ENCODE measurements around the gene MEPCE. TPM values are rescaled to one million over a fixed set of nuclear protein-coding genes. Genes with fewer than 3 reads are reported as not detected.
"Not testable (repeated sequence)": the region's sequence is repeated elsewhere in the genome, so short reads cannot be mapped to it uniquely, and the experiment has no call there.

MEPCE gene, protein sequence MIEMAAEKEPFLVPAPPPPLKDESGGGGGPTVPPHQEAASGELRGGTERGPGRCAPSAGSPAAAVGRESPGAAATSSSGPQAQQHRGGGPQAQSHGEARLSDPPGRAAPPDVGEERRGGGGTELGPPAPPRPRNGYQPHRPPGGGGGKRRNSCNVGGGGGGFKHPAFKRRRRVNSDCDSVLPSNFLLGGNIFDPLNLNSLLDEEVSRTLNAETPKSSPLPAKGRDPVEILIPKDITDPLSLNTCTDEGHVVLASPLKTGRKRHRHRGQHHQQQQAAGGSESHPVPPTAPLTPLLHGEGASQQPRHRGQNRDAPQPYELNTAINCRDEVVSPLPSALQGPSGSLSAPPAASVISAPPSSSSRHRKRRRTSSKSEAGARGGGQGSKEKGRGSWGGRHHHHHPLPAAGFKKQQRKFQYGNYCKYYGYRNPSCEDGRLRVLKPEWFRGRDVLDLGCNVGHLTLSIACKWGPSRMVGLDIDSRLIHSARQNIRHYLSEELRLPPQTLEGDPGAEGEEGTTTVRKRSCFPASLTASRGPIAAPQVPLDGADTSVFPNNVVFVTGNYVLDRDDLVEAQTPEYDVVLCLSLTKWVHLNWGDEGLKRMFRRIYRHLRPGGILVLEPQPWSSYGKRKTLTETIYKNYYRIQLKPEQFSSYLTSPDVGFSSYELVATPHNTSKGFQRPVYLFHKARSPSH
- 38.3 TPM for total RNA-seq

GRCh38 chr7:100429637-100430492 lies at the start of gene MEPCE:
Gene MEPCE (plus strand): TSS chr7:100429831. CDS start chr7:100430019, 188 bp downstream.
- no peaks in the 10 kb centered on the region for H3K27me3 ChIP-seq
- peak within 1 kb of the TSS; percentile 90 to 93 for H3K4me3 ChIP-seq
- peaks cover 0 to 16% of the 10 kb centered on the region in 2 donors for H3K36me3 ChIP-seq
- intact Hi-C loops (cut with DNase I) = no loop called here
- no peaks in the 10 kb centered on the region for H3K9me3 ChIP-seq
- H3K4me1 ChIP-seq = peaks cover 33% of the 10 kb centered on the region
- H3K27ac ChIP-seq = peak within 1 kb of the TSS; percentile 100
- DNase-seq (ENCODE audit: extremely low spot score in 2 of 2) = peak in 1 of 2 donors; percentile 97
- TF ChIP-seq POLR2AphosphoS5 (IDR thresholded peaks at IDR 0.05; ENCODE audit: insufficient read depth in 1 of 2, low read depth in 1 of 2) (peak in 1 of 2 donors; percentile 70), POLR2A (IDR thresholded peaks at IDR 0.05) (peak in 1 of 2 donors; percentile 75)
- TF ChIP-seq, protein P1, sequence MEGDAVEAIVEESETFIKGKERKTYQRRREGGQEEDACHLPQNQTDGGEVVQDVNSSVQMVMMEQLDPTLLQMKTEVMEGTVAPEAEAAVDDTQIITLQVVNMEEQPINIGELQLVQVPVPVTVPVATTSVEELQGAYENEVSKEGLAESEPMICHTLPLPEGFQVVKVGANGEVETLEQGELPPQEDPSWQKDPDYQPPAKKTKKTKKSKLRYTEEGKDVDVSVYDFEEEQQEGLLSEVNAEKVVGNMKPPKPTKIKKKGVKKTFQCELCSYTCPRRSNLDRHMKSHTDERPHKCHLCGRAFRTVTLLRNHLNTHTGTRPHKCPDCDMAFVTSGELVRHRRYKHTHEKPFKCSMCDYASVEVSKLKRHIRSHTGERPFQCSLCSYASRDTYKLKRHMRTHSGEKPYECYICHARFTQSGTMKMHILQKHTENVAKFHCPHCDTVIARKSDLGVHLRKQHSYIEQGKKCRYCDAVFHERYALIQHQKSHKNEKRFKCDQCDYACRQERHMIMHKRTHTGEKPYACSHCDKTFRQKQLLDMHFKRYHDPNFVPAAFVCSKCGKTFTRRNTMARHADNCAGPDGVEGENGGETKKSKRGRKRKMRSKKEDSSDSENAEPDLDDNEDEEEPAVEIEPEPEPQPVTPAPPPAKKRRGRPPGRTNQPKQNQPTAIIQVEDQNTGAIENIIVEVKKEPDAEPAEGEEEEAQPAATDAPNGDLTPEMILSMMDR (IDR thresholded peaks at IDR 0.05) = no peak

- Histone ChIP-seq H3K4me1 (peaks cover 5% of the 10 kb centered on the region), H3K27ac (no peak overlapping the region), H3K36me3 (no peaks in the 10 kb centered on the region), H3K27me3 (no peaks in the 10 kb centered on the region), H3K9me3 (no peaks in the 10 kb centered on the region), H3K4me3 (no peak overlapping the region)
- intact Hi-C loops (cut with DNase I) = no loop called here
- TF ChIP-seq, protein P1 (IDR thresholded peaks at IDR 0.05) = no peak
- TF ChIP-seq POLR2AphosphoS5 (IDR thresholded peaks at IDR 0.05; ENCODE audit: insufficient read depth in 1 of 2, low read depth in 1 of 2) = no peak
- no peak for TF ChIP-seq POLR2A (IDR thresholded peaks at IDR 0.05)
- DNase-seq (ENCODE audit: extremely low spot score in 2 of 2) = no peak
Observed at GRCh38 chr7:100380196-100380595, 49.4 kb upstream of the MEPCE start.

GRCh38 chr7:100381531-100382233 lies 47.9 kb upstream of the MEPCE start:
- intact Hi-C loops (cut with DNase I); H3K9me3 ChIP-seq; H3K4me1 ChIP-seq; H3K27me3 ChIP-seq; H3K4me3 ChIP-seq; DNase-seq (ENCODE audit: extremely low spot score in 2 of 2); H3K36me3 ChIP-seq; H3K27ac ChIP-seq: not testable (repeated sequence)

- H3K4me3 ChIP-seq; DNase-seq (ENCODE audit: extremely low spot score in 2 of 2); H3K4me1 ChIP-seq; H3K27ac ChIP-seq; H3K36me3 ChIP-seq; H3K27me3 ChIP-seq; intact Hi-C loops (cut with DNase I); H3K9me3 ChIP-seq: not testable (repeated sequence)
Observed at GRCh38 chr7:100382234-100382853, 47.3 kb upstream of the MEPCE start.

DNA sequence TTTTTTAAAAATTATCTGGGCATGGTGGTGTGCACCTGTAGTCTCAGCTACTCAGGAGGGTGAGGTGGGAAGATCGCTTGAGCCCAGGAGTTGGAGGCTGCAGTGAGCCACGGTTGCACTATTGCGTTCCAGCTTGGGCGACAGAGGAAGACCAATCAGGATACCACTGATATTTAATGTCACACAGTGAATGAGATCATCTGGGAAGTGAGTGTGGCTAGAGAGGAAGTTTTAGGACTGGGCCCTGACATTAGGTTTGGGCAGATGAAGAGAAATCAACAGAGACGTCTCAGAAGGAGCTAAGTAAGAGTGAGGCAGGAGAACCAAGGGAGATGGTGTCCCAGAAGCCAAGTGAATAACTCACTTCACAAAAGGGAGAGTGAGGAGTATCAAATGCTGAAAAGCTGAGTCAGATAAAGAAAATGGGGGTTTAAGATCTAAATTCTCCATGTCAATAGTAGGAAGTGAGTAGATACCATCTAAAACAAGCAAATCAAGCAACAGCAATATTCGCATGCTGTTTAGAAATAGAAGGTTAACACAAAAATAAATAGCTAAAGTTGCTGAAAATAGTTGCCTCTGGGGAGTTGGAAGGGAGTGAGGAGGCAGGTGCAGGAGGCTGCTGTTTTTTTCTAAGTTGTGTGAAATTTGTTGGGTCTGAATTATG lies 44.9 kb upstream of the MEPCE start:
- H3K4me3 ChIP-seq = no peak overlapping the region
- intact Hi-C loops (cut with DNase I) = no loop called here
- DNase-seq (ENCODE audit: extremely low spot score in 2 of 2) = no peak

More for the DNA sequence above, 44.9 kb upstream of the MEPCE start:
- TF ChIP-seq, protein P1 (IDR thresholded peaks at IDR 0.05) = no peak
- no peak for TF ChIP-seq POLR2A (IDR thresholded peaks at IDR 0.05)
- no peak for TF ChIP-seq POLR2AphosphoS5 (IDR thresholded peaks at IDR 0.05; ENCODE audit: insufficient read depth in 1 of 2, low read depth in 1 of 2)
- no peaks in the 10 kb centered on the region for H3K27me3 ChIP-seq
- H3K27ac ChIP-seq = no peak overlapping the region
- no peaks in the 10 kb centered on the region for H3K9me3 ChIP-seq
- no peaks in the 10 kb centered on the region for H3K36me3 ChIP-seq
- no peaks in the 10 kb centered on the region for H3K4me1 ChIP-seq
